Stimulated activated CD8-positive, alpha-beta memory T cell treated with anti-CD3 and anti-CD28 coated beads, Interleukin-7, amount 100 ng/mL, for 24 hours (primary cell): ENCODE results near the gene BRAT1.
"Not testable (repeated sequence)": the region's sequence is repeated elsewhere in the genome, so short reads cannot be mapped to it uniquely, and the experiment has no call there.

Source experiments
- DNase-seq: peaks from one replicate; pipeline ENCODE4 v3.0.0-alpha.2; 2020; ENCODE audit warnings: low read depth

The BRAT1 gene

DNA sequence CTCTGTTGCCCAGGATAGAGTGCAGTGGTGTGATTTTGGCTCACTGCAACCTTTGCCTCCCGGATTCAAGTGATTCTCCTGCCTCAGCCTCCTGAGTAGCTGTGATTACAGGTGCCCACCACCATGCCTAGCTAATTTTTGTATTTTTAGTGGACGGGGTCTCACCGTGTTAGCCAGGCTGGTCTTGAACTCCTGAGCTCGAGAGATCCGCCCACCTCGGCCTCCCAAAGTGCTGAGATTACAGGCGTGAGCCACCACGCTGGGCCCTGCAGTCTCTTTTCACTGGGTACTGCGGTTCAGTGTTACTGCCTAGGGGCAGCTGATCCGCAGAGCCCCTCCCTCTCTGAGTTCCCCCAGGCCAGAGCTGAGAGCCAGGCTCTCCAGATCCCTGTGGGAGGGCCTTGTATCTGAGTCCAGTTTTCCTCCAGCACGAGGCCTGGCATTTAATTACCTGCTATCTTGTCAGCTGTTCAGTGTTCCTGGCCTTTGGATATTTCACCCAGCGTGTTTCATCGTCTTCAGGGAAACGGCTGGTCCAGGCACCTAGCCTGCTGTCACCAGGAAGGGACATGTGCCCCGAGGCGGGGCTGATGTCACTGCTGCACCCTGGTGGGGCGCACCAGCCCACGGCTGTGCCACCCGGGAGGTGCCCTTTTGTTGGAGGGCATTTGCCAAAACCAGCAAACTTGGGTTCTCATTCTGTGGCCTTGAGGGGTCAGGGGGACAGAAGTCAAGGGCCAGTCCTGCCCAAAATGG is 19.3 kb downstream of the BRAT1 start:
- DNase-seq = not testable (repeated sequence)

DNA sequence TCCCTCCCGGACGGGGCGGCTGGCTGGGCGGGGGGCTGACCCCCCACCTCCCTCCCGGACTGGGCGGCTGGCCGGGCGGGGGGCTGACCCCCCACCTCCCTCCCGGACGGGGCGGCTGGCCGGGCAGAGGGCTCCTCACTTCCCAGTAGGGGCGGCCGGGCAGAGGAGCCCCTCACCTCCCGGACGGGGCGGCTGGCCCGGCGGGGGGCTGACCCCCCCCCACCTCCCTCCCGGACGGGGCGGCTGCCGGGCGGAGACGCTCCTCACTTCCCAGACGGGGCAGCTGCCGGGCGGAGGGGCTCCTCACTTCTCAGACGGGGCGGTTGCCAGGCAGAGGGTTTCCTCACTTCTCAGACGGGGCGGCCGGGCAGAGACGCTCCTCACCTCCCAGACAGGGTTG is 21.1 kb downstream of the BRAT1 start:
- DNase-seq = not testable (repeated sequence)

DNA sequence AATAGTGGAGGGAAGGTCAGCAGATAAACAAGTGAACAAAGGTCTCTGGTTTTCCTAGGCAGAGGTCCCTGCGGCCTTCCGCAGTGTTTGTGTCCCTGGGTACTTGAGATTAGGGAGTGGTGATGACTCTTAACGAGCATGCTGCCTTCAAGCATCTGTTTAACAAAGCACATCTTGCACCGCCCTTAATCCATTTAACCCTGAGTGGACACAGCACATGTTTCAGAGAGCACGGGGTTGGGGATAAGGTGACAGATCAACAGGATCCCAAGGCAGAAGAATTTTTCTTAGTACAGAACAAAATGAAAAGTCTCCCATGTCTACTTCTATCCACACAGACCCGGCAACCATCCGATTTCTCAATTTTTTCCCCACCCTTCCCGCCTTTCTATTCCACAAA is 21.8 kb downstream of the BRAT1 start:
- DNase-seq = not testable (repeated sequence)

DNA sequence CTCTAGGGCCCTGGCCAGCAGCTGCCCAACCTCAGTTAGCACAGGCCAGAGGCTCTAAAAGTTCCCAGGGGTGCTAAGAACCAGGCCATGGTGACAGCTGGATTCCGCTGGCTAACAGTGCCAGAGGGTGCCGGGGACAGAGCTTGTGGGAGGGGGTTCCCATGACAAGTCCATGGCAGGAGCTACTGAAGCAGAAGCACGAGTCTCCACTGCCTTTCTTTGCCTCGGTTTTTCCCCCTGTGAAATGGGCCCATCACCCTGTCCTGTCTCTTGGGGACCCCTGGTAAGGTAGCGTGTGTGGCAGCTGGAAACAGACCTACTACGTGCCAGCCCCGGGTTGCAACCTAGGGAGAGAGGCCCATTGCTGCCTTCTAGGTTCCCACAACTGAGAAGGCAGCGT is 22.5 kb downstream of the BRAT1 start:
- not testable (repeated sequence) for DNase-seq

DNA sequence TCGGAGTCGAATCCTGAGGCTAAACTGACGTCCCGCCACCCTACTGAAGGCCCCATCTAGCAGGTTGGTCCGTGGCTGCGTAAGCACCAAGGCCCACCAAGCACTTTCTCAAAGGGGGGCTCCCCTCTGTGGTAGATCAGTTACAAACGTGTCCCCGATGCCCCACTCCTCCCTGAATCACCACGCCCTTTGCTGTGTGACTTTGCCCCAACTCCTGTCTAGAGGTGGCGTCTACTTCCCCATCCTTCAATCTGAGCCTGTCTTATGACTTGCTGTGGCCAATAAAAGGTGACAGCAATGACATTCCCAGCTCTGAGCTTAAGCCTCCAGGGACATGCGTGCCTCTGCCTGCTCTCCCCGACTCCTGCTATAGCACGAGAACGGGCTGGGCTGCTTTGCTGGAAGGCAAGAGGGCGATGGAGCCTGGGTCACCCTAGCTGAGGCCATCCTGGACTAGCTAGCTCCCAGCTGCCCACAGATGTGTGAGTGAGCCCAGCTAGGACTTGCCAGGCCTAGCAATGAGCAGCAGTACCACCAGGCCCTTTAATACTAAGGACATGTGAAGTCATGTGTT is 23.0 kb downstream of the BRAT1 start:
- not testable (repeated sequence) for DNase-seq

DNA sequence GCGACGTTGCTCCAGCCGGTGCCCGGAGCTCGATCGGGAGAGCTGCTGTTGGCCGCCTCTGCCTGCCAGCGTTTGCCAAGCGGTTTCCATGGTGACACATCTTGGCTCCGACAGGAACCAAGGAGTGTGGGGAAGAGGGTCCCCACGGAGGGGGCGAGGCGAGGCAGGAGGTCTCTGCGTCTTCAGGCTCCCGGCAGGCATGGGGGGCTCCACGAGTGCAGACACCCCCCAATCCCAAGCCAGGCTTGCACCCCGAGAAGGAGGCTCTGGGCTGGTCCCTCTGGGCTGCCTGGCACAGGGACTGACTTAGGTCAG is 23.6 kb downstream of the BRAT1 start:
- not testable (repeated sequence) for DNase-seq

DNA sequence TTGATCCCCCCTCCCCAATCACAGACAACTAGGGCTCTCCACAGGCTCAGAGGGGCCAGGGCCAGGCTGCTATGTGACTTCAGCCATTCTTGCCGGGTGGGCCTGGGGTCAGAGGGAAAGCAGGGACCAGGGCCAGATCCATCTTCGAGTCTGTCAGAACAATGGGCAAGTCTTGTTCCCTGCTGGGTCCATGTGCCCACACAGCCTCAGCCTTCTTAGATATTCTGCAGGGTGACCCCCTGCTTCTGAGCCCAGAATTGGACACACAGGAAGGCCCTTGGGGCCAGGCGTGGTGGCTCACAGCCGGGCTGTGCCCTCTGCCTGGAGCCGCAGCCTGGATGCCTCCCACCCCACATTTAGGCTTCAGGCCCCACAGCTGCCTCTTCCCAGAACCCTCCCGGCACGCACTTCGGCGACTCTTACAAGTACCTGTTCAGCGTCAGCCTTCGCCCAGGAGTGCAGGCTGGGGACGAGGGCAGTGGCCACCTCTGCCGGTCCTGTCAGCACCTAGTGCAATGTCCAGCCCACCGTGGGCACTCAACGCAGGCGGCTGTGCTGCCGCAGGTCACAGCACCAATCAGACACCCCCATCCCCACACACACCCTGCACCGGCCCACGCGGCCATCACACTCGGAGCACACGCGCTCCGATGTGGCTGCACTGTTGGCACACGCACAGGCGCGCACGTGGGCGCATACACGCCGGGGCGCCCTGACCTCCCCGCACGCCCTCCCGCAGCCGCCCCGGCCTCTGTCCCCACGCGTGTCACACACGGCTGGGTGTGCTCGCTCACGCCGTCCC is 24.1 kb downstream of the BRAT1 start:
- not testable (repeated sequence) for DNase-seq

- no peak for DNase-seq
Observed at GRCh38 chr7:2530071-2530987, 25.0 kb downstream of the BRAT1 start.

DNA sequence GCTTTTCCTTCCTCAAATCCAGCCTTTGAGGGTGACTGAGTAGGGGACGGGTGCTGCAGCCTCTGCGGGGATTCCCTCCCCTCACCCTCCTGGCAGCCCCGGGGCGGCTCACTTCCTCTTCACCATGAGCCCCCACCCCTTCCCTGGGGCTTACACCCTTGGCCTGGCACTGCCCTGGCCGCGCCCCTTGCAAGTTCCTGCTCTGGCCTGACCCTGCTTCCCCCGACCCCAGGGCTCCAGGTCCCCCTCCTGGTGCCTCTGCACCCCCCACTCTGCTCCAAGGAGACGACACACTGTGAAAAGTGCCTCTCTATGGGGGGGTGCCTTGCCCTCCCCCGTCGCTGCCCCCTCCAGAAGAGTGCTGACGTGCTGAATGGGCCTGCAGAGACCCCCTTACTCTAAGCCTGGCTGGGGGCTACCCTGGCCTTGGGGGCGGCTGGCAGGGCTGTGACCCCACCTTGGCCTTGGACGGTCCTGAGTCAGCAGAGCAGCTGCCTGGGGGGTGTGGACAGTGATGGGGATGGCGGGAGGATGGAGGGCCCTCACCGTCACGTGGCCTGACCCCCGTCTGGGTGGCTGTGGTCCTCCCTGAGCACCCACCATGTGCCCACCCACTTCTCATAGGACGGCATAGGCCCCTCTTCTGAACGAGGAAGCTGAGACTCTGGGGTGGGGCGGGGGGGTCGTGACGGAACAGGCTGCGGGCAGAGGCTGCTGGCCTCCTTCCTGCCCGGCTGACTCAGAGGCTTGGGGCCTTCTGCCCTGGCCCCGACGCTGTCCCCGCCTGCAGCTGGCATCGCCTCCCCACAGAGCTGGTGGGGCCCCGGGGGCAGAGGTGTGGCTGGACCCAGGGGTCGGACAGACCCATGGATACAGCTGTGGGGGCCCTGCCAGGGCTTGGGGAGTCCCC is 25.9 kb downstream of the BRAT1 start:
- DNase-seq = no peak

GRCh38 chr7:2528481-2529095 is 26.7 kb downstream of the BRAT1 start:
- DNase-seq = no peak

GRCh38 chr7:2527505-2528467 is 27.5 kb downstream of the BRAT1 start:
- no peak for DNase-seq

- DNase-seq = no peak
Observed at GRCh38 chr7:2526659-2527504, 28.4 kb downstream of the BRAT1 start.

GRCh38 chr7:2525658-2526630 is 29.4 kb downstream of the BRAT1 start:
- DNase-seq = no peak

DNA sequence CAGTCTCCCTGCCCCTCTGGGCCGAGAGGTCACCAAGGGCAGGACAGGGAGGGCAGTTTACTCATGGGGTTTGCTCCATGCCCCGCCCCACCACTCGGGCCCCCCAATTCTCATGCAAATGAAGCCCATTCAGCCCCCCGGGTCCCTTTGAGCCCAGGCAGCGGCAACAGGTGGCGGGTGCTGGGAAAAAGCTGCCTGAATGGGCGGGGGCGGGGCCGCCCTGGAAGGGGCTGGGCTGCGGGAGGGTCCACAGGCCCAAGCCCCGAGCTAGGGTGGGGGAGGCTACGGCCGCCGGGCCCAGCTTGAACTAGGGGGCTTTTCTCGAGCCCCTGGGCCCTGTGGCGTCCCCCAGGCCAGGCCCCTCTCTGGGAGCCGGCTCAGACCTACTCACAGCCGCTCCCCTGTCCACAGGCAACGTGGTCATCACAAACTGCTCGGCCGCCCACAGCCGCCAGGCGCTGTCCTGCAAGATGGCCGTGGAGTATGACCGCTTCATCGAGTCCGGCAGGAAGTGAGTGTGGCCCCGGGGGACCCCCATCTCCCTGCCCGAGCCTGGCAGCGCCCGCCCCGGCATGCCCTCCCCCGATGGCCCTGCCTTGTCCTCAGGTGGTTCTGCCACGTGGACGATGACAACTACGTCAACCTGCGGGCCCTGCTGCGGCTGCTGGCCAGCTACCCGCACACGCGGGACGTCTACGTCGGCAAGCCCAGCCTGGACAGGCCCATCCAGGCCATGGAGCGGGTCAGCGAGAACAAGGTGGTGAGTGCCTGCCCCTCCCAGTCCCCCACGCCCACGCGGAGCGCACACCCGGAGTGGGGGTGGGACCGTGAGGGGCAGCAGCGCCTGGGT is 30.3 kb downstream of the BRAT1 start:
- DNase-seq = no peak

DNA sequence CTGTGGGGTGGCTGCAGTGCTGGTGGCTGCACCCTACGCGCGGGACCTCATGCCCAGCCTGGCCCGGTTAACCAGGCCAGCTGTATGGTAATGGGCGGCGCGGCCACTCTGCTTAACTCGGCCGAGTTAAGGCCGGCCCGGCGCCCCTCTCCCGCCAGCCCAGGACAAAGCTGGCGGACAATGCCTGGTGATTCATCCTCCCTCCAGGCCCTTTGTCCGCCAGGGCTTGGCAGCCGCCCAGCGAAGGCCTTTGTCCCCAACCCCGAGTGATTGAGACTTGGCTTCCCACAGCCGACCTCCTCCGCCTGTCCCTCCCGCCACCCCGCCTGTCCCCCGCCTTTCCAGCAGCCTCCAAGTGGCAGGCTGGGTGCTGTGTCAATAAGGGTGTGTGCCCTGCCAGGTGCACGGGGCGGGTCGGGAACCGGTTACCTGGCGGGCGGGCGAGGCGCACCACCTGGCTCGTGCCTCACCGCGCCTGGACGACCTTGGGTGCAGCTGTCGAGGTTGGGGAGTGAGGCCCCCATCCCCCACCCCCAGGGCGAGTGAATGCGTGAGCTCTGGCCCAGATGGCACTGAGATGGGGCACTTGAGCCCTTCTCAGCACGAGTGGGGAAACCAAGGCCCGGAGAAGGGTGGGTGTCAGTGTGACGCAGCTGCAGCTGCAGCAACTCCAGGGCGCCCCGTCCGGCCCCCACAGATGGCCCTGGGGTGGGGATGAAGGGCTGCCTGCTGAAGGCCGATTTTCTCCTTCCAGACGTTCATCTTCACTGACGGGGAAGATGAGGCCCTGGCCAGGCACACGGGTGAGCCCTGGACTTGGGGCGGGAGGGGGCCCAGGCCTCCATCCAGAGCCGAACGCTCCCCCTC is 31.1 kb downstream of the BRAT1 start:
- no peak for DNase-seq
